NCI-H1436 (cell line): ENCODE measurements around the gene RNF223.

ENCODE experiments used
- DNase-seq: peaks from one replicate; lab custom pipeline; 2025; lab: John Stamatoyannopoulos, UW

Gene RNF223

GRCh38 chr1:1026599-1027413, 47.3 kb downstream of the RNF223 start:
- DNase-seq, result no peak

GRCh38 chr1:1025730-1026129, 48.4 kb downstream of the RNF223 start:
- no peak for DNase-seq

GRCh38 chr1:1024771-1025699, 49.1 kb downstream of the RNF223 start:
- no peak for DNase-seq

GRCh38 chr1:1024149-1024770, 49.8 kb downstream of the RNF223 start:
- DNase-seq, result no peak

GRCh38 chr1:1023700-1024099, 50.4 kb downstream of the RNF223 start:
- no peak for DNase-seq

- DNase-seq, result no peak
Observed at GRCh38 chr1:1022302-1023009, 51.6 kb downstream of the RNF223 start.

- DNase-seq, result no peak
Observed at GRCh38 chr1:1021920-1022259, 52.2 kb downstream of the RNF223 start.

GRCh38 chr1:1021010-1021919, 52.8 kb downstream of the RNF223 start:
- no peak for DNase-seq
